Stimulated activated naive CD8-positive, alpha-beta T cell treated with anti-CD3 and anti-CD28 coated beads, Interleukin-15, amount 100 ng/mL, for 72 hours (primary cell): ENCODE data around the gene MFRP.

Experiments used
- ATAC-seq: fragments of 150-1000 bp; cut with Tn5 transposase; 2 replicates; pipeline ENCODE4 v1.10.0; 2021; ENCODE audit warnings: mild to moderate bottlenecking, moderate library complexity
- DNase-seq, 2 donors: peaks; one replicate each; pipeline ENCODE4 v3.0.0; 2021 to 2022
- H3K27ac Mint-ChIP-seq, 2 donors: one replicate each; pipeline ENCODE4 v1.8.0; 2022; ENCODE audit warnings: mild to moderate bottlenecking in 2 of 2, mixed read lengths in 2 of 2, moderate library complexity in 2 of 2
- H3K27me3 Mint-ChIP-seq: one replicate; pipeline ENCODE4 v1.8.0; 2022; ENCODE audit warnings: mixed read lengths
- H3K4me1 Mint-ChIP-seq: one replicate; pipeline ENCODE4 v1.8.0; 2022; ENCODE audit warnings: mild to moderate bottlenecking, mixed read lengths
- H3K4me3 Mint-ChIP-seq, 2 donors: one replicate each; pipeline ENCODE4 v1.8.0; 2022; ENCODE audit warnings: mild to moderate bottlenecking in 2 of 2, mixed read lengths in 2 of 2, moderate library complexity in 1 of 2
- H3K9me3 Mint-ChIP-seq, 2 donors: one replicate each; pipeline ENCODE4 v1.8.0; 2022; ENCODE audit warnings: mixed read lengths in 2 of 2

MFRP gene

DNA sequence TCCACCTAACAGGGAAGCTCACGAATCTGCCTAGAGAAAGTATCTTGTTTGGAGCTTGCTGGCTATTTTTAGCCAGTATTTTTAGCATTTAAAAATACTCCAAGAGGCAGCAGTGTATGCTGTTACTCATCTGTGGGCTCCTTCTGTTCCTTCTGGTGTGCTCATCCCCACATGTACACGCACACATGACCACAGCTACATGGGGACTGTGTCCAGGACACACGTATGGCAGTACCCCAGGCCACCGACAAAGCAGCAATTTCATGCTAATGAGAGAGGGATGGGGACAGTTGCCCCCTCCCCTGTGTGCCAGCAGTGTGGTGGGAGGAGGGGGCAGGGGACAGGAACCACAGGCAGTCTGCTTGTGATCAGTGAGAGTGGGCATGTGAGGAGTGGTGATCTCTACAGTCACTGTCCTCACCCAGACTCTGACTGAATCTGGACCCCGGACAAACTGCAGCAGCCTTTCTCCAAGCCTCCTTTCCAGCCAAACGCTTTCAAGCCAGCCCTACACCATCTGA lies 18.6 kb upstream of the MFRP start:
- H3K4me1 Mint-ChIP-seq: peaks cover 15% of the 10 kb centered on the region
- no peaks in the 10 kb centered on the region for H3K9me3 Mint-ChIP-seq
- H3K4me3 Mint-ChIP-seq: no peak overlapping the region
- H3K27me3 Mint-ChIP-seq: peaks cover 85% of the 10 kb centered on the region
- H3K27ac Mint-ChIP-seq: no peak overlapping the region
- no peak for ATAC-seq
- no peak for DNase-seq

GRCh38 chr11:119363851-119364590 lies 17.5 kb upstream of the MFRP start:
- DNase-seq (peak; percentile 44 to 62), ATAC-seq (peak; percentile 74)
- Mint-ChIP-seq H3K9me3 (no peaks in the 10 kb centered on the region), H3K27me3 (peaks cover 74% of the 10 kb centered on the region), H3K27ac (no peak overlapping the region), H3K4me3 (peak overlapping the region; percentile 81 to 85), H3K4me1 (peaks cover 15% of the 10 kb centered on the region)

DNA sequence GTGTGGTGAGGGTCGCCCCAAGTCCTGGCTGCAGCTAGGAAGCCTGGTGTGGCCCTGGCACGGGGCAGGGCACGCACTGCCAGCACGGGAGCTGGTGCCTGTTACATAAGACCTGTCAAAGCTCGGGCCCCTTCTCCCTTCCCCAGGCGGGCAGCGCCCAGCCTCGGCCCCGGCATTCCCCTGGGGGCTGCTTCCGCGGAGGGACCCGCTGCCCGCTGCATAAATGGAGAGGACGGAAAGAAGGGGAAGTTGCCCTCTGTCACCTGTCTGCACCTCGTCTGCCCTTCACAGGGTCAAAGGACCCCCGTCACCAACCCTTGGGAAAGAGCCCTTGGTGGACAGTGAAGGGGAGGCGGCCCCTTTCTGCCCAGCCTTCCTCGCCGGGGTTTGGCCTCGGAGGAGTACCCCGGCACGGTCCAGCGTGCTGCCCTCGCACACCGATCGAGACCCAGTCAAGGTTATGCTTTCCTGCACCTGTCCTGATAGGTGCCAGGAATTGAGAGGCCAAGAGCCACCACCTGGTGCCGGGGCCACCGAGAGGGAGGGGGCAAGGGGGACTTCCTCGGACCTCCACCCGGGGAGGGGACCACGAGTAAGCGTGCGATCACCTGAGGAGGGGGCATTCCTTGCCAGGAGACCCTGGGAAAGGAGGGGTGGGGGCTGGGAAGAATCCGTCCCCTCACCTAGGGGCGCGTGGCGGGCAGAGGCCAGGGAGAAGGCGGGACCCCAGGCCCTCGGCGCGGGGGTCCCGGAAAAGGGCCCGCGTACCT lies 16.8 kb upstream of the MFRP start:
- H3K9me3 Mint-ChIP-seq: no peaks in the 10 kb centered on the region
- DNase-seq (no peak), ATAC-seq (peak; percentile 35)
- peaks cover 15% of the 10 kb centered on the region for H3K4me1 Mint-ChIP-seq
- peak overlapping the region; percentile 42 to 47 for H3K4me3 Mint-ChIP-seq
- H3K27me3 Mint-ChIP-seq: peaks cover 68% of the 10 kb centered on the region
- no peak overlapping the region for H3K27ac Mint-ChIP-seq

GRCh38 chr11:119362741-119363080 lies 16.2 kb upstream of the MFRP start:
- Mint-ChIP-seq H3K27ac (no peak overlapping the region), H3K4me1 (peaks cover 15% of the 10 kb centered on the region), H3K4me3 (peak overlapping the region in 1 of 2 donors; percentile 47), H3K9me3 (no peaks in the 10 kb centered on the region), H3K27me3 (peaks cover 65% of the 10 kb centered on the region)
- DNase-seq (no peak), ATAC-seq (peak; percentile 13)

GRCh38 chr11:119361941-119362725 lies 15.6 kb upstream of the MFRP start:
- no peak for ATAC-seq
- Mint-ChIP-seq H3K4me3 (no peak overlapping the region), H3K27me3 (peaks cover 65% of the 10 kb centered on the region), H3K9me3 (no peaks in the 10 kb centered on the region), H3K4me1 (peaks cover 15% of the 10 kb centered on the region), H3K27ac (no peak overlapping the region)
- DNase-seq: no peak

DNA sequence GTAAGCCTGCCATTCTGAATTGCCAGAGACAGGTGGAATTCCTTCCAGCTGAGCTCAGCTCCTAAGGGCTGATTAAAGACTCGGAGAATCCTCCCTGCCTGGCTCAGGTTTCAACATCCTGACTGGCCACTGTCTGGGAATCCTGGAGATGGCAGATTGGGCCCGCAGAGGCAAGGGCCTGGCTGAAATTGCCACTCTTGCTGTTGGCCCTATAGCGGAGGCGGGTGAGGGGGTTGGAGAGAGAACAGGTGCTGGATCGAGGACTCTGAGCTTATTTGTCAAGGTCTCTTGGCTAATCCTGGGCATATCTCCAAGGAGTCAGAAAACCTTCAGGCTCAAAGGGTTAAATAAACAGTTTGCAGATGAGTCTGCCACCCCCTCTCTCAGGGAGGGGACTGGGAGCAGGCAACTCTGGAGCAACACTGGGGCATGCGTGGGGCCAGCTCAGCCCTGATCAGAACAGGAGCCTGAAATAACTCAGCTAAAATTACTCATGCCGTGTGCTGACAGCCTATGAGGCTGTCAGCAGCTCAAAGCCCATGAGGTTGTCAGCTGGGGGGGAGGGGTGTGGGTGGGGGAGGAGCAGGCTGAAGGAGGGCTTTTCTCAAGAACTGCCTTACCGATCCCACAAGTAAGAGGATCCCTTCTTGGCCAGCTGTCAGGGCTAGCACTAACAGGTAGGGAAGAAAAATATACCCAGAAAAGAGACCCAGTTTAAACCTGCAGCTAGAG lies 14.7 kb upstream of the MFRP start:
- ATAC-seq: no peak
- peaks cover 21% of the 10 kb centered on the region for H3K4me1 Mint-ChIP-seq
- H3K27ac Mint-ChIP-seq: no peak overlapping the region
- no peak for DNase-seq
- no peaks in the 10 kb centered on the region for H3K9me3 Mint-ChIP-seq
- H3K4me3 Mint-ChIP-seq: no peak overlapping the region
- peaks cover 61% of the 10 kb centered on the region for H3K27me3 Mint-ChIP-seq

DNA sequence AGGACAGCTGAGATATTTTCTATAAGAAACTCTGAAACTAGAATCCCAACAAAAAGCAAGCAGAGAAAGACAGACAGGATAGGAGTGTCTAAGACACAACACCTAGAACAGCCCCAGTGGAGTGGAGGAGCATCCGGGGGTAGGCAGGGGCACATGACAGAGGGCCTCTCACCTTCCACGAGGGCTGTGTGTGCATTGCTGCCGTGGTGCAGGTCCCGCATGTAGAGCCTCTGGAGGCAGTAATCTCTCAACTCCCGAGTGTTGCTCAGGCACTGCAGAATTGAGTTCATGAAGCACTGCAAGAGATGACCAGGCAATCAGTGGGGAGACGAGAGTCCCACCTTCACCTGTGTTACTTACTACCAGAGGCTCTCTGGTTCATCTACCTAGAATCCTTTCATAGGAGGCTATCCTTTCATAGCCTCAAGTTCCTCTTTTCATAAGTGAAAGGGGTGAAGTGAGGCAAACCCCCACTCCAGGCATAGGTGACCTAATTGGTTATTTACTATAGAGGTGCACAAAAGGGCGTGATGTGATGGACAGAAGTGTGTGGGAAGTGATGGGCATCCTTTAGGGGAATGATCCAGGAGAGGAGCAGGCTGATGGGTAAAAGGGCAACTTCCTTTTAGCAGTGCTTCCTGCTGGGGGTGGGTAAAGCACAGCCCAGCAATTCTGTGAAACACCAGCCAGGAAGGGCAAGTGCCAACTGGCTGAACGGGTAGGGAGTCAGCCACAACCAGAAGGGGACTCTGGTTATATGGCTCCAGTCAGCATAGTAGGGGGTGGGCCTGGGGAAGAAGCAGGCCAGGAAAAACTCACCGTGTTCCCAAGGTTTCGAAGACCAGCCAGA lies 13.1 kb upstream of the MFRP start:
- Mint-ChIP-seq H3K4me1 (peaks cover 20% of the 10 kb centered on the region), H3K27ac (no peak overlapping the region), H3K4me3 (no peak overlapping the region), H3K27me3 (peaks cover 58% of the 10 kb centered on the region), H3K9me3 (no peaks in the 10 kb centered on the region)
- no peak for DNase-seq
- no peak for ATAC-seq

DNA sequence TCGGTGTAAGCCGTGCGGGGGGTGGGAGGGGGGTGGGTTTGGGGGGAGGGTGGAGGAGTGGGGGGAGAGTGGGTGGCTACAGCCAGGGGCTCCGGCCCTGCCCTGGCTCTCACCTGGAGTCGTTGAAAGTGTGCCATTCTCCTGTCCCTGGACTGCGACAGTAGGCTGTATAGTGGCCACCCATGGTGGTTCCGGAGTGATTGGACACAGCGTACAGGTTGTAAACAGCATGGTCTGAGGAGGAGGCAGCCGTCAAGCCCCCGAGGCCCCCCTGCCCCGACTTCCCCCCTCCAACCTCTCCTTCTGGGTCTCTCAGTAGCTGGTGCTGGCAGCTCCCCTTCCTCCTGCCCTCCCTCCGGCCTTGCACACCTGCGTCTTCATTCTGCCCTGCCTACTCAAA lies 10.6 kb upstream of the MFRP start:
- no peak overlapping the region for H3K27ac Mint-ChIP-seq
- H3K4me1 Mint-ChIP-seq: peaks cover 10% of the 10 kb centered on the region
- no peak for DNase-seq
- H3K27me3 Mint-ChIP-seq: peaks cover 57% of the 10 kb centered on the region
- ATAC-seq: no peak
- H3K4me3 Mint-ChIP-seq: peak overlapping the region; percentile 54 to 96
- no peaks in the 10 kb centered on the region for H3K9me3 Mint-ChIP-seq

- peaks cover 59% of the 10 kb centered on the region for H3K27me3 Mint-ChIP-seq
- peak overlapping the region; percentile 11 to 83 for H3K27ac Mint-ChIP-seq
- H3K4me3 Mint-ChIP-seq: peak overlapping the region; percentile 88 to 96
Observed at GRCh38 chr11:119356349-119357031, 10.0 kb upstream of the MFRP start.

GRCh38 chr11:119355091-119355843 lies 8.8 kb upstream of the MFRP start:
- Mint-ChIP-seq H3K4me3 (no peak overlapping the region), H3K9me3 (no peaks in the 10 kb centered on the region), H3K27me3 (peaks cover 61% of the 10 kb centered on the region), H3K27ac (no peak overlapping the region), H3K4me1 (peaks cover 11% of the 10 kb centered on the region)
- ATAC-seq: no peak
- DNase-seq: no peak

More at GRCh38 chr11:119356349-119357031, 10.0 kb upstream of the MFRP start:
- Mint-ChIP-seq H3K4me1 (peaks cover 10% of the 10 kb centered on the region), H3K9me3 (no peaks in the 10 kb centered on the region)
- peak; percentile 71 to 74 for DNase-seq
- peak; percentile 87 for ATAC-seq

DNA sequence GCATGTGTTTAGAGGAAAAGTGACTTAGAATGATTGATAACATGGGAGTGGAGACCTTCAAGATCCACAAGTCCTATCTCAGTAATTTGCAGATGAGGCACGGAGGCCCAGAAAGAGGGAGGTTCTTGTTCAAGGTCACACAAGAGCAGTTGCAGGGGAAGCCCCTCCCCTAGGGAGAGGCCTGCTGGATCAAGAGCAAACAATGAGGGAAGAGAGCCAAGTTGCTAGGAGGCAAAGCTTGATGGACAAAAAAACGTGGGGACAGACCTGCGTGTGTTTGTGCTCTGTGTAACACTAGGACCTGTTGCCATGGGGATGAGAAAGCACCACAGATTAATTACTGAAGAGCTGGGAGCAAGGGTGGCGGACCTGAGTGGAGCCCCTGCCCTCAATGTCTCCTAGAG lies 6.4 kb upstream of the MFRP start:
- no peak overlapping the region for H3K4me3 Mint-ChIP-seq

GRCh38 chr11:119351232-119351631 lies 4.7 kb upstream of the MFRP start:
- peaks cover 64% of the 10 kb centered on the region for H3K27me3 Mint-ChIP-seq
- no peaks in the 10 kb centered on the region for H3K9me3 Mint-ChIP-seq
- H3K4me1 Mint-ChIP-seq: peaks cover 10% of the 10 kb centered on the region
- no peak overlapping the region for H3K4me3 Mint-ChIP-seq
- peak overlapping the region in 1 of 2 donors; percentile 65 for H3K27ac Mint-ChIP-seq
- ATAC-seq (no peak), DNase-seq (no peak)

More for the DNA sequence above, 6.4 kb upstream of the MFRP start:
- Mint-ChIP-seq H3K27me3 (peaks cover 61% of the 10 kb centered on the region), H3K9me3 (no peaks in the 10 kb centered on the region), H3K4me1 (peaks cover 17% of the 10 kb centered on the region), H3K27ac (no peak overlapping the region)
- ATAC-seq (no peak), DNase-seq (no peak)

DNA sequence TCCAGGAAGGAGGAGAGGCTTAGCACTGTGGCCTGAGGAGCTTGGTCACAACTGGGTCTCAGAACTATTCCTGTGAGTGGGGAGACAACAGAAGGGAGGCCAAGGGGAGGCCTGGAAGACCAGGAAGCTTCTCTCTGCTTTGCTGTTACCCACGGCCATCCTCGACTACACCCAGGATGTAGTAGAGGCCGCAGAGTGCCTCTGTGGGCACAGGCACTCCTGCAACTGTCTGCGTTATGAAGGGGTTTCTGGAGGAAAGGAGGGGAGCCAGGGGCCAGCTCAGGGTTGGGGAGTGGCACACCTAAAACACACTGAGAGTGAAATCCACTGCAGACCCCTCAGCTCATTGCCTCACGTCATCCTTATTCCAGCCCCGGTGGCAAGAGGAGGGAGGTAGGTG lies 3.8 kb upstream of the MFRP start:
- H3K27me3 Mint-ChIP-seq: peaks cover 61% of the 10 kb centered on the region

More for the DNA sequence above, 3.8 kb upstream of the MFRP start:
- H3K27ac Mint-ChIP-seq: peak overlapping the region in 1 of 2 donors; percentile 60
- no peaks in the 10 kb centered on the region for H3K9me3 Mint-ChIP-seq
- peaks cover 7% of the 10 kb centered on the region for H3K4me1 Mint-ChIP-seq
- no peak overlapping the region for H3K4me3 Mint-ChIP-seq
- ATAC-seq (no peak), DNase-seq (no peak)
